ENCODE results near the gene UST.

DNA sequence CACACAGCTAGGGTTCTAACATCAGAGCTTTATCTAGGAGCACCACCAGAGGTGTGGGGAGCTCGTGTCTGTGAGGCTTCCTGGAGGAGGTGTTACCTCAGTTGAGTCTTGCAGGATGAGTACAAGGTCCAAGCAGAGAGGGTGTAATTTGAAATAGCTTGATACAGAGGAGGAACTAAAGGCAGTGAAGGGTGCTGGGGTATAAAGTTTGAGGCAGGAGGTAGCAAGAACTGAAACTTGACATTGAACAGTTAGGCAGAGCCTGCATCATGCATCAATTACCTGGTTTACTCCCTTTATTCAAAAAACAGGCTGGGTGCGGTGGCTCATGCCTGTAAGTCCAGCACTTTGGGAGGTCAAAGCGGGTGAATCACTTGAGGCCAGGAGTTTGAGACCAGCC, 241.2 kb downstream of the UST start:
- TF ChIP-seq, protein P1, sequence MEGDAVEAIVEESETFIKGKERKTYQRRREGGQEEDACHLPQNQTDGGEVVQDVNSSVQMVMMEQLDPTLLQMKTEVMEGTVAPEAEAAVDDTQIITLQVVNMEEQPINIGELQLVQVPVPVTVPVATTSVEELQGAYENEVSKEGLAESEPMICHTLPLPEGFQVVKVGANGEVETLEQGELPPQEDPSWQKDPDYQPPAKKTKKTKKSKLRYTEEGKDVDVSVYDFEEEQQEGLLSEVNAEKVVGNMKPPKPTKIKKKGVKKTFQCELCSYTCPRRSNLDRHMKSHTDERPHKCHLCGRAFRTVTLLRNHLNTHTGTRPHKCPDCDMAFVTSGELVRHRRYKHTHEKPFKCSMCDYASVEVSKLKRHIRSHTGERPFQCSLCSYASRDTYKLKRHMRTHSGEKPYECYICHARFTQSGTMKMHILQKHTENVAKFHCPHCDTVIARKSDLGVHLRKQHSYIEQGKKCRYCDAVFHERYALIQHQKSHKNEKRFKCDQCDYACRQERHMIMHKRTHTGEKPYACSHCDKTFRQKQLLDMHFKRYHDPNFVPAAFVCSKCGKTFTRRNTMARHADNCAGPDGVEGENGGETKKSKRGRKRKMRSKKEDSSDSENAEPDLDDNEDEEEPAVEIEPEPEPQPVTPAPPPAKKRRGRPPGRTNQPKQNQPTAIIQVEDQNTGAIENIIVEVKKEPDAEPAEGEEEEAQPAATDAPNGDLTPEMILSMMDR (IDR thresholded peaks at IDR 0.05; ENCODE audit: poor library complexity, severe bottlenecking): no peak
- TF ChIP-seq EZH2 (IDR thresholded peaks at IDR 0.05; ENCODE audit: borderline replicate concordance, insufficient read depth, low read length, poor library complexity, severe bottlenecking): no peak
- TF ChIP-seq SMC3 (conservative IDR thresholded peaks at IDR 0.05; ENCODE audit: poor library complexity): no peak
- no peak for TF ChIP-seq RAD21 (conservative IDR thresholded peaks at IDR 0.05)
- no peak for TF ChIP-seq POLR2AphosphoS5 (IDR thresholded peaks at IDR 0.05)
- TF ChIP-seq TAF1 (IDR thresholded peaks at IDR 0.05; ENCODE audit: low read depth): no peak
- TF ChIP-seq EP300 (conservative IDR thresholded peaks at IDR 0.05; ENCODE audit: poor library complexity, severe bottlenecking): no peak
- no peak for TF ChIP-seq MXI1 (conservative IDR thresholded peaks at IDR 0.05; ENCODE audit: poor library complexity, severe bottlenecking)
- TF ChIP-seq REST (IDR thresholded peaks at IDR 0.05; ENCODE audit: borderline replicate concordance): no peak
